Measurements from ENCODE around the gene PTPRO.

DNA sequence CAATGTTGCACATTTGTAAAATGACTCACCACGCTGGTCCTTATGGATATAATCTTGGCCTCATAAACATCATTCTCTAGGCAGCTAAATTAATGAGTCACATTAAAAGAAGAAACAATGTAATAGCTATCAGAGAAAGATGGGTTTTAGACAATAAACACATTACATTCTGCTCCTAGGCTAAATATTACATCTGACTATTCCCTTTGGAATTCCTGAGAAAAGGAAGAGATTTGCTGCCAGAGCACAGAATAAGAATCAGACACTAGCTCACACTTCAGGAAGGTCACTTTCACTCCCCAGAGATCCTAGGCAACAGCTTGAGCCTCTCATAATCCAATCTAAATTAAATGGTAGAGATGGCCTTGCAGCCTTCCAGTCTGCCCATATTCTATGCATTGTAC, 218.2 kb downstream of the PTPRO start:
- TF ChIP-seq, protein P1, sequence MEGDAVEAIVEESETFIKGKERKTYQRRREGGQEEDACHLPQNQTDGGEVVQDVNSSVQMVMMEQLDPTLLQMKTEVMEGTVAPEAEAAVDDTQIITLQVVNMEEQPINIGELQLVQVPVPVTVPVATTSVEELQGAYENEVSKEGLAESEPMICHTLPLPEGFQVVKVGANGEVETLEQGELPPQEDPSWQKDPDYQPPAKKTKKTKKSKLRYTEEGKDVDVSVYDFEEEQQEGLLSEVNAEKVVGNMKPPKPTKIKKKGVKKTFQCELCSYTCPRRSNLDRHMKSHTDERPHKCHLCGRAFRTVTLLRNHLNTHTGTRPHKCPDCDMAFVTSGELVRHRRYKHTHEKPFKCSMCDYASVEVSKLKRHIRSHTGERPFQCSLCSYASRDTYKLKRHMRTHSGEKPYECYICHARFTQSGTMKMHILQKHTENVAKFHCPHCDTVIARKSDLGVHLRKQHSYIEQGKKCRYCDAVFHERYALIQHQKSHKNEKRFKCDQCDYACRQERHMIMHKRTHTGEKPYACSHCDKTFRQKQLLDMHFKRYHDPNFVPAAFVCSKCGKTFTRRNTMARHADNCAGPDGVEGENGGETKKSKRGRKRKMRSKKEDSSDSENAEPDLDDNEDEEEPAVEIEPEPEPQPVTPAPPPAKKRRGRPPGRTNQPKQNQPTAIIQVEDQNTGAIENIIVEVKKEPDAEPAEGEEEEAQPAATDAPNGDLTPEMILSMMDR (IDR thresholded peaks at IDR 0.05), result no peak
- TF ChIP-seq POLR2A (IDR thresholded peaks at IDR 0.05), result no peak
